Measurements from ENCODE around the gene DDX1. TPM values are rescaled to one million over a fixed set of nuclear protein-coding genes. Genes with fewer than 3 reads are reported as not detected.

Gene DDX1
- total and polyA plus RNA-seq, 2 donors (not counting 1 experiment from before 2014, with no cell fraction given) = 13.2 to 52.6 TPM

GRCh38 chr2:15662579-15662978 lies 70.9 kb downstream of the DDX1 start:
- Mint-ChIP-seq H3K4me1 (no peaks in the 10 kb centered on the region), H3K4me3 (no peak overlapping the region), H3K9me3 (ENCODE audit: insufficient read depth) (peaks cover 5% of the 10 kb centered on the region), H3K27ac (no peak overlapping the region), H3K27me3 (no peaks in the 10 kb centered on the region)
- Histone ChIP-seq H3K9ac (ENCODE audit: low read length) (no peak overlapping the region), H3K4me1 (ENCODE audit: control insufficient read depth in 2 of 2, insufficient read depth in 2 of 2, low read length in 2 of 2) (no peaks in the 10 kb centered on the region), H3K27me3 (replicated peaks in 1 of 4; ENCODE audit: control extremely low read depth in 1 of 4, control insufficient read depth in 3 of 4, insufficient read depth in 4 of 4, low read length in 3 of 4) (peaks cover 0 to 2% (median 0%) of the 10 kb centered on the region in 4 experiments), H2AFZ (ENCODE audit: insufficient read depth, low read depth, low read length, poor library complexity, severe bottlenecking) (no peak overlapping the region), H3K27ac (ENCODE audit: low read length in 2 of 2) (no peak overlapping the region), H3K9me3 (ENCODE audit: control extremely low read depth in 1 of 3, control insufficient read depth in 2 of 3, insufficient read depth in 1 of 3, low read length in 2 of 3) (peaks cover 0 to 5% (median 0%) of the 10 kb centered on the region in 3 donors), H3K79me2 (ENCODE audit: control insufficient read depth, insufficient read depth, low read length) (no peaks in the 10 kb centered on the region), H3K36me3 (replicated peaks in 1 of 2; ENCODE audit: control extremely low read depth in 1 of 2, control insufficient read depth in 1 of 2, extremely low read depth in 1 of 2, insufficient read depth in 2 of 2, low read length in 1 of 2) (no peaks in the 10 kb centered on the region), H3K4me2 (replicated peaks; ENCODE audit: low read depth, low read length, poor library complexity, severe bottlenecking) (no peak overlapping the region), H4K20me1 (ENCODE audit: control insufficient read depth, insufficient read depth, low read length, poor library complexity, severe bottlenecking) (no peaks in the 10 kb centered on the region), H3K4me3 (ENCODE audit: control extremely low read depth in 1 of 5, extremely low read depth in 1 of 5, insufficient read depth in 1 of 5, low read depth in 2 of 5, low read length in 4 of 5) (no peak overlapping the region)
- no peak for DNase-seq
- 95% methylated on average over 9 of the region's 9 CpGs for WGBS (ENCODE audit: insufficient coverage)
- TF ChIP-seq EZH2 (IDR thresholded peaks at IDR 0.05; ENCODE audit: borderline replicate concordance, insufficient read depth, low read depth, low read length, poor library complexity, severe bottlenecking) (no peak), CTCF (IDR thresholded peaks at IDR 0.05) (no peak)
- no peak for ATAC-seq (ENCODE audit: low read depth)
- intact Hi-C loops (cut with micrococcal nuclease) = no loop called here
- CTCF ChIA-PET = no interaction called here
- POLR2A ChIA-PET = no interaction called here

DNA sequence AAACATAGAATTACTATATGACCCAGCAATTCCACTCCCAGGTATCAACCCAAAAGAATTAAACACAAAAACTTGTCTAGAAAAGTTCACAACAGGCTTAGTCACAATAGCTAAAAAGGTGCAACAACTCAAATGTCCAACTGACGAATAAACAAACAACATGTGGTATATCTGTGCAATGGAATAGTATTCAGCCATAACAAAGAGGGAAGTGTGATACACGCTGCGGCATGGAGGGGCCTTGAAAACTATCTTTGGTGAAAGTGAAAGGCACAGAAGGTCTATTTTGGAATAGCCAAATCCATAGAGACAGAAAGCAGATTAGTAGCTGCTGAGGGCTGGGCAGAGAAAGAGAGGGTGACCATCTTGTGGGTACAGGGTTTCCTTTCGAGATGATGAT lies 72.1 kb downstream of the DDX1 start:
- no peak overlapping the region for H3K4me3 Mint-ChIP-seq
- CTCF ChIA-PET = interaction anchor here (1.2 kb wide), 1 partner anchor 28 kb away, joined by 3 read pairs; no protein-coding TSS in a partner anchor
- no peak for ATAC-seq (ENCODE audit: low read depth)

More for the DNA sequence above, 72.1 kb downstream of the DDX1 start:
- Histone ChIP-seq H4K20me1 (ENCODE audit: control insufficient read depth, insufficient read depth, low read length, poor library complexity, severe bottlenecking) (no peaks in the 10 kb centered on the region), H3K27me3 (replicated peaks in 1 of 4; ENCODE audit: control extremely low read depth in 1 of 4, control insufficient read depth in 3 of 4, insufficient read depth in 4 of 4, low read length in 3 of 4) (peaks cover 0 to 2% (median 0%) of the 10 kb centered on the region in 4 experiments), H3K36me3 (replicated peaks in 1 of 2; ENCODE audit: control extremely low read depth in 1 of 2, control insufficient read depth in 1 of 2, extremely low read depth in 1 of 2, insufficient read depth in 2 of 2, low read length in 1 of 2) (no peaks in the 10 kb centered on the region), H3K9me3 (ENCODE audit: control extremely low read depth in 1 of 3, control insufficient read depth in 2 of 3, insufficient read depth in 1 of 3, low read length in 2 of 3) (peaks cover 0 to 5% (median 0%) of the 10 kb centered on the region in 3 donors), H3K27ac (ENCODE audit: low read length in 2 of 2) (no peak overlapping the region), H2AFZ (ENCODE audit: insufficient read depth, low read depth, low read length, poor library complexity, severe bottlenecking) (no peak overlapping the region), H3K79me2 (ENCODE audit: control insufficient read depth, insufficient read depth, low read length) (no peaks in the 10 kb centered on the region), H3K4me1 (ENCODE audit: control insufficient read depth in 2 of 2, insufficient read depth in 2 of 2, low read length in 2 of 2) (no peaks in the 10 kb centered on the region), H3K4me3 (ENCODE audit: control extremely low read depth in 1 of 5, extremely low read depth in 1 of 5, insufficient read depth in 1 of 5, low read depth in 2 of 5, low read length in 4 of 5) (no peak overlapping the region), H3K4me2 (replicated peaks; ENCODE audit: low read depth, low read length, poor library complexity, severe bottlenecking) (no peak overlapping the region), H3K9ac (ENCODE audit: low read length) (no peak overlapping the region)
- intact Hi-C loops (cut with micrococcal nuclease) = no loop called here
- Mint-ChIP-seq H3K27ac (no peak overlapping the region), H3K27me3 (no peaks in the 10 kb centered on the region), H3K4me1 (no peaks in the 10 kb centered on the region), H3K9me3 (ENCODE audit: insufficient read depth) (peaks cover 5% of the 10 kb centered on the region)
- POLR2A ChIA-PET = no interaction called here
- DNase-seq = no peak
- 91% methylated on average over 3 of the region's 4 CpGs for WGBS (ENCODE audit: insufficient coverage)
- no peak for TF ChIP-seq EZH2 (IDR thresholded peaks at IDR 0.05; ENCODE audit: borderline replicate concordance, insufficient read depth, low read depth, low read length, poor library complexity, severe bottlenecking)
- TF ChIP-seq CTCF (IDR thresholded peaks at IDR 0.05) = no peak
